ENCODE results near the gene TENT4A. TPM values are rescaled to one million over a fixed set of nuclear protein-coding genes. Genes with fewer than 3 reads are reported as not detected.

Gene TENT4A
- total RNA-seq, 6 donors from 2014 or later, result 19.7 to 44.0 (median 27.3) TPM

DNA sequence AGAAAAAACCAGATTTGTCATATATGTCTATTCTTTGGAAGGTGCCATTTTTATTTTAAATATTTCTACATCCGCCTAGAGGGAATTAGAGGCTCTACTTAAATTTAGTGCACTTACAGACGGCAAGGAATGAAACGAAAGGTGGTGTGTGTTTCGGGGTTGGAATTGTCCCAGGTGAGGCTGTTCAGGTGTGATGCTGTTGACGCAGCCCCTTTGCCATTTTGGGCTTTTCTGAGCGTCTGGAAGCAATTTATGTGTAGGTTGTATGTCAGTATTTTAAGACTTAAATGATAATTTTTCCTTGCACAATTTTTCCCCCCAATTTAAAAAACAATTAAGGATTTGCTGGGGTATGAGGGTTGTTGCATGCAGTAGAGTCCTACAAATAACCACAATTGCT lies 2.0 kb downstream of the TENT4A start:
- Histone ChIP-seq H3K4me3 (peak overlapping the region in 3 of 4 donors; percentile 73 to 94 (median 88)), H3K36me3 (no peaks in the 10 kb centered on the region), H3K4me1 (peaks cover 51 to 60% (median 57%) of the 10 kb centered on the region in 4 donors), H3K9me3 (no peaks in the 10 kb centered on the region), H3K27me3 (no peaks in the 10 kb centered on the region), H3K27ac (no peak overlapping the region)
- ATAC-seq (ENCODE audit: low FRiP score in 2 of 2), result no peak
- DNase-seq, result no peak
- 54 to 56% methylated on average over 6 of the region's 6 CpGs for WGBS, 2 donors
- TF ChIP-seq EP300 (IDR thresholded peaks at IDR 0.05) (no peak), POLR2A (IDR thresholded peaks at IDR 0.05) (no peak), POLR2AphosphoS5 (IDR thresholded peaks at IDR 0.05) (no peak)
- TF ChIP-seq, protein P1, sequence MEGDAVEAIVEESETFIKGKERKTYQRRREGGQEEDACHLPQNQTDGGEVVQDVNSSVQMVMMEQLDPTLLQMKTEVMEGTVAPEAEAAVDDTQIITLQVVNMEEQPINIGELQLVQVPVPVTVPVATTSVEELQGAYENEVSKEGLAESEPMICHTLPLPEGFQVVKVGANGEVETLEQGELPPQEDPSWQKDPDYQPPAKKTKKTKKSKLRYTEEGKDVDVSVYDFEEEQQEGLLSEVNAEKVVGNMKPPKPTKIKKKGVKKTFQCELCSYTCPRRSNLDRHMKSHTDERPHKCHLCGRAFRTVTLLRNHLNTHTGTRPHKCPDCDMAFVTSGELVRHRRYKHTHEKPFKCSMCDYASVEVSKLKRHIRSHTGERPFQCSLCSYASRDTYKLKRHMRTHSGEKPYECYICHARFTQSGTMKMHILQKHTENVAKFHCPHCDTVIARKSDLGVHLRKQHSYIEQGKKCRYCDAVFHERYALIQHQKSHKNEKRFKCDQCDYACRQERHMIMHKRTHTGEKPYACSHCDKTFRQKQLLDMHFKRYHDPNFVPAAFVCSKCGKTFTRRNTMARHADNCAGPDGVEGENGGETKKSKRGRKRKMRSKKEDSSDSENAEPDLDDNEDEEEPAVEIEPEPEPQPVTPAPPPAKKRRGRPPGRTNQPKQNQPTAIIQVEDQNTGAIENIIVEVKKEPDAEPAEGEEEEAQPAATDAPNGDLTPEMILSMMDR (IDR thresholded peaks at IDR 0.05), result no peak

DNA sequence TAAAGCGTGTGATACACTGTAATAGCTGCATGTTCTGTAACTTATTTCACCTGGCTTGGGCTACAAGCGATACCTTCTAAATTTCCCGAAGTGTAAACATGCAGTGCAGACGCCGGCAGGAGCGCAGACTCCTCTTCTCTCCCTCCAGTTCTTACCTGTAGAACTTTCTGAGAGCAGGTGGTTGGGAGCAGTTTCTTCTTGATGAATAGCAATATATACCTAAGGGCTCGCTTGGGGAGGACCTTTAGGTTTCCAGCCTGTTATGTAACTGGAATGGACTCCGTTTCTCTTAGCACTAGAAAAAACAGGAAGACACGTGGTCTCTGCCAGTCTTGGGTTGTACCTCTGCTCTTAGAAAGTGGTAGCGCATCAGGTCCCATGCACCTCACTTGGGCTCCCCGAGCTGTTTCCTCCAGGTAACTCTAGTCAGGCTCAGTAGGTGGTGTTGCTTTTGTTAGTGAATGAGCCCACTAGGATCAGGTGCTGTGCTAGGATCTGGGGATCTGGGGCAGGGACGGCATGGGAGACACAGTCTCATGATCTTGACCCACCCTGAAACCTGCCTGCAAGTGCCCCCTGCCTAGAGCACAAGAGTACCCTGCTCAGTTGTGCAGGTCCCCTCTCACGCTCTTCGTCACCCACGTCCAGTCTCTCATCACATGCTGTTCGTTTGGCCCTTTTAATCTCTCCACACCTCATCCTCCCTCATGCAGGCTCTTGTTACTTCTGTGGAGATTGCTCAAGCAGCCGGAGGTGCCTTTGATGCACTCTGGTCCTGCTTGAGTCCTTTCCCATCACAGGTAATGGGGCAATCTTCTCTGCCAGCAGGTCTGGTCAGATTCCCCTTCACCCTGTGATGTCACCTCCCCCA lies 2.8 kb downstream of the TENT4A start:
- H3K4me3 ChIP-seq, result peak overlapping the region; percentile 21 to 94 (median 80)
- H3K27ac ChIP-seq, result peak overlapping the region in 1 of 4 donors; percentile 15
- H3K4me1 ChIP-seq, result peaks cover 51 to 65% (median 62%) of the 10 kb centered on the region in 4 donors
- ATAC-seq (ENCODE audit: low FRiP score in 2 of 2), result no peak
- WGBS, 2 donors, result 47 to 61% methylated on average over 15 to 17 of the region's 17 CpGs
- no peaks in the 10 kb centered on the region for H3K9me3 ChIP-seq
- no peaks in the 10 kb centered on the region for H3K36me3 ChIP-seq
- no peak for DNase-seq
- no peak for TF ChIP-seq POLR2AphosphoS5 (IDR thresholded peaks at IDR 0.05)
- TF ChIP-seq, protein P1 (IDR thresholded peaks at IDR 0.05), result no peak
- TF ChIP-seq EP300 (IDR thresholded peaks at IDR 0.05), result no peak
- TF ChIP-seq POLR2A (IDR thresholded peaks at IDR 0.05), result no peak
- H3K27me3 ChIP-seq, result no peaks in the 10 kb centered on the region

DNA sequence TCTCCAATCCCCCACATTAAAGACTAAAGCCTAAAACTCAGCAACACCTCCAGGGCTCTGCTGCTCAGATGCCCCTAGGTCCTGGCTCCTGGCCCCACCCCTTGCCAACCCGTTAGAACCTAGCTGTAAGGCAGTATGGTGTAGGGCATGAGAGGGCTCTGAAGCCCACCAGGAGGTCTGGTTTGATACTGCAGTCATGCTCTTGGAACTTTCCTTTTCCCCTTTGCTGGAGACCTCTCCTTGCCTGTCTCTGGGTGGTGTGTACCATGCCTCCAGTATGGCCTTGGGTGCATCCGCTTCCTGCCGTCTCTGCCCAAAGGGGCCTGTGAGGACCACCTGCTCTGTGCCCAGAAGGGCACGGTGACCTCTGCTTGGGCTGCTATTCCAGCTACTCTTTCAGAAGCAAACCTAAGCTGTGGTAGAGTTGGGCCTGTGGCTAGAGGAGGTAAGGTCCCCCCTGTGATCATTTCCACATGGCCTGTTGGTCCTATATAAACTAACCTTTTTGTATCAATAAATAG lies 3.5 kb downstream of the TENT4A start:
- H3K27ac ChIP-seq, result peak overlapping the region in 2 of 4 donors; percentile 15 to 48
- TF ChIP-seq POLR2A (IDR thresholded peaks at IDR 0.05), result no peak
- TF ChIP-seq, protein P1 (IDR thresholded peaks at IDR 0.05), result no peak
- no peak for TF ChIP-seq POLR2AphosphoS5 (IDR thresholded peaks at IDR 0.05)
- peaks cover 55 to 71% (median 67%) of the 10 kb centered on the region in 4 donors for H3K4me1 ChIP-seq
- 90 to 100% methylated on average over 1 to 4 of the region's 4 CpGs for WGBS, 2 donors
- H3K9me3 ChIP-seq, result no peaks in the 10 kb centered on the region
- peak overlapping the region in 1 of 4 donors; percentile 73 for H3K4me3 ChIP-seq
- no peaks in the 10 kb centered on the region for H3K27me3 ChIP-seq
- DNase-seq (no peak), ATAC-seq (ENCODE audit: low FRiP score in 2 of 2) (no peak)
- no peaks in the 10 kb centered on the region for H3K36me3 ChIP-seq

DNA sequence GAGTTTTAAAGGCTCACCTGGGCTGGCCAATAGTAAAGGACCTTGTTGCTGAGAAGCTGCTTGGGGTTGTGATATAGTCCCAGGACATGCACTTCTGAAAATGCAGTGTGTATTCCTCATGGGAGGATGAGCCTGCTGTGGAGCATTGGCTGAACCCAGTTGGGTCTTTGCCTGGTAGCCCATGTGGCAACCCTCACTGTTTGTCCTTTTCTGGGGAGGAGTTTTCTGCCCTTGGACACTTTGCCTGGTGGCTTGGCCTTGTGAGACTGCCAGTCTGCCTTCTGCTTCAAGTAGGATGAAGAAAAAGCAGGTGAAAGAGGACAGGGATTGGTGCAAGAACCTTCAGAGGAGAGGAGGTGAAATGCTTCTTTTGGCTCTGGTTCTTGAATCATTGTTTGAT lies 4.0 kb downstream of the TENT4A start:
- ATAC-seq (ENCODE audit: low FRiP score in 2 of 2) (no peak), DNase-seq (no peak)
- H3K27ac ChIP-seq, result peak overlapping the region in 1 of 4 donors; percentile 48
- no peaks in the 10 kb centered on the region for H3K27me3 ChIP-seq
- no peaks in the 10 kb centered on the region for H3K36me3 ChIP-seq
- peaks cover 57 to 71% (median 68%) of the 10 kb centered on the region in 4 donors for H3K4me1 ChIP-seq
- no peak for TF ChIP-seq EP300 (IDR thresholded peaks at IDR 0.05)
- no peak for TF ChIP-seq POLR2AphosphoS5 (IDR thresholded peaks at IDR 0.05)
- TF ChIP-seq POLR2A (IDR thresholded peaks at IDR 0.05), result no peak
- TF ChIP-seq, protein P1 (IDR thresholded peaks at IDR 0.05), result no peak
- no peaks in the 10 kb centered on the region for H3K9me3 ChIP-seq
- no peak overlapping the region for H3K4me3 ChIP-seq

Measured in upper lobe of left lung (tissue), 6 donors.